Breast epithelium (tissue), 4 donors: ENCODE data around the gene DMRTC1B. TPM values are rescaled to one million over a fixed set of nuclear protein-coding genes. Genes with fewer than 3 reads are reported as not detected.
"Not testable (repeated sequence)": the region's sequence is repeated elsewhere in the genome, so short reads cannot be mapped to it uniquely, and the experiment has no call there.

Experiments used
- DNase-seq, 2 donors: peaks; one replicate each; pipeline ENCODE4 v3.0.0-alpha.2; 2019; ENCODE audit warnings: low spot score in 2 of 2
- H3K27ac ChIP-seq, 2 donors: fragments of 200-600 bp; sonication (generic) in 1 of 2; one replicate each; pipeline ENCODE4 v1.5.1; 2016 to 2019; ENCODE audit warnings: mild to moderate bottlenecking in 1 of 2
- H3K27me3 ChIP-seq, 2 donors: fragments of 200-600 bp; sonication (generic) in 1 of 2; one replicate each; pipeline versions ENCODE4 v1.5.1 to v1.6.0; 2017 to 2019; ENCODE audit warnings: control low read depth in 1 of 2, mild to moderate bottlenecking in 1 of 2
- H3K36me3 ChIP-seq: fragments of 200-600 bp; one replicate; pipeline ENCODE4 v1.5.1; 2019
- H3K4me1 ChIP-seq, 2 donors: fragments of 200-600 bp; sonication (generic); one replicate each; pipeline ENCODE4 v1.5.1; 2016 to 2019; ENCODE audit warnings: control low read depth in 1 of 2
- H3K4me3 ChIP-seq, 3 donors: fragments of 200-600 bp; sonication (generic); 1 replicate in 2 of 3; 2 replicates in 1 of 3; pipeline ENCODE4 v1.5.1; 2016 to 2019; ENCODE audit warnings: mild to moderate bottlenecking in 3 of 3, moderate library complexity in 2 of 3
- H3K9me3 ChIP-seq, 2 donors: fragments of 200-600 bp; sonication (generic) in 1 of 2; one replicate each; pipeline ENCODE4 v1.5.1; 2016 to 2019; ENCODE audit warnings: control low read depth in 1 of 2
- intact Hi-C: fragments of 100-400 bp; cut with DNase I; formaldehyde crosslinking; loops from one replicate; pipeline ENCODE4 v1.15.1; 2023; ENCODE audit warnings: low total_unique reads
- total RNA-seq, 3 donors: library from RNA; depleted of rRNA; stranded (reverse); fragments of >200 nt; gene quantifications; one replicate each; pipeline ENCODE4 v1.1.0, GENCODE V29; 2016

DMRTC1B gene
- total RNA-seq, 3 donors from 2014 or later, result 2.0 TPM; not detected in 2

DNA sequence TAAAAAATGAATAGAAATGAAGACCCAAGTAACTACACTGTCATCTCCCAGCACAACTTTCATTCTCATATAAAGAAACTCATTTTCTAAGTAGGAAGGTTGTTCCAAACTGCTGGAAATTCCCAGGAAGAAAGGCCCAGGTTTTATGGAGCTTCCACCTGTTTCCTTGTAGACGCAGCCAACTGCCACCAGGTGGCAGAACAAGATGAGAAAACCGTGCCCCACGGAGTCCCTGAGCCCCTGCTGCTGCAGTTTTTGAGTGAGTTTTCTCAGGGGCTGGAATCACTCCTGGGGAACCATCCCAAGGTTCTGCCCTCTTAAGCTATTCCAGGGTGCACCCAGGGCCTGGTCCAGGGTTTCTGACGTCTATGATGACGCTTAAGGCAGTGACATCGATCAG, 7.3 kb downstream of the DMRTC1B start:
- H3K36me3 ChIP-seq, H3K9me3 ChIP-seq, H3K27me3 ChIP-seq, DNase-seq, intact Hi-C loops, H3K27ac ChIP-seq, H3K4me1 ChIP-seq, H3K4me3 ChIP-seq: not testable (repeated sequence)

DNA sequence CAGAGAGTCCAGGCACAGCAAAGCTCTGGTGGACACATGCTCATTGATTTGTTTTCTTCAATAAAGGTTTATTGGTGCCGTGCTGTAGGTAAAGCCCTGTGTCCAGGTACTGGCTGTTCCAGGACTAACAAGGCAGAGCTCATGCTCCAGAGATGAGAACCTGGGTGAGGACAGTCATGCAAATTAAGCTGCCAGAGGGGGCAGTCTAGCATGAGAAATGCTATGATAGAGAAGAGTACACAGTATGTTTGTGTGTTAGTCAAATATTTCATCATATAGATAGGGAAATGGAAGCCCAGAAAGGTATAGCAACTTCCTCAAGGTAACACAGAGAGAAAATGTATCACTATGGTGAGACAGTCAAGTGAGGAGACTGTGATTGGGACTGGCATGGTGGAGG, 11.5 kb downstream of the DMRTC1B start:
- intact Hi-C loops, H3K4me1 ChIP-seq, H3K27me3 ChIP-seq, H3K9me3 ChIP-seq, H3K4me3 ChIP-seq, H3K36me3 ChIP-seq, H3K27ac ChIP-seq, DNase-seq: not testable (repeated sequence)

DNA sequence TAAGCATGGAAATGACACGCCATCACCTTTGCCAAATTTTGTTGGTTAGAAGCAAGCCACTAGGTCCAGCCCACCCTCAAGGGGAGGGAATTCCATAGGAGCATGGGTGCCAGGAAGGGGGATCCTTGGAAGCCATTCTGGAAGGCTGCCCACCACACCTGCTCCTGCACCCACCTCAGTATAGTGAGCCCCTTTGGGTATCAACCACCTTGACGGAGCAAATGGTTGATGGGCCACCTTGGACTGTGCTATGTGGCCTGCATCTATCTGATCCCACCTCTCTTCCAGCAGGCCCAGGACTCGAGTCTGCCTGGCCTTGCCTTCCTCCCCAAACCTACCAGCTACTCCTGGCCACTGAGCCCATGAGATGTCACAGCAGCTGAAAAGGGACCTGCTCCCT, 13.7 kb downstream of the DMRTC1B start:
- intact Hi-C loops, H3K36me3 ChIP-seq, H3K4me3 ChIP-seq, H3K9me3 ChIP-seq, H3K27me3 ChIP-seq, H3K27ac ChIP-seq, DNase-seq, H3K4me1 ChIP-seq: not testable (repeated sequence)

DNA sequence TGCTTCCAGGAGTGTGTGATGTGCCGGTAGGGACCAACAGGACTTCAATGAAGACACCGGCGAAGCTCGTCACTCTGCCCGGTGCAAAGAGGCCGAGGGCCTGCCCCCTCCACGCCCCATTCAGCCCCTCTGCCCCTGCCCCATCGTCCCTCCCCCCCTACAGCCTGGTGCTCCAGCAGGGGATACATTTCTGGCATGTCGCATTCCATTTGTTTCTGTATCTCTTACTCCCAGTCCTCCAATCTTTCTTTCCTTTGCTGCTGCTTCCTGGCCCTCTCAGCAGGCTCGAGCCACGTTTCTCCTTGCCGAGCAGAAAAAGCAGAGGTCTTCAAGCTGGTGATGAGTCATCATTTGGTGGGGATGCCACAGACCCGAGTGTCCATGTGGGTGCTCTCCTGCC, 31.4 kb downstream of the DMRTC1B start, which contains the start of gene FAM236D:
Gene FAM236D (minus strand): TSS at position 101 of the 400 bp plus-strand sequence. CDS start 100 bp downstream, at position 1.
- H3K9me3 ChIP-seq, H3K27me3 ChIP-seq, H3K36me3 ChIP-seq, H3K27ac ChIP-seq, intact Hi-C loops, H3K4me1 ChIP-seq, H3K4me3 ChIP-seq, DNase-seq: not testable (repeated sequence)

DNA sequence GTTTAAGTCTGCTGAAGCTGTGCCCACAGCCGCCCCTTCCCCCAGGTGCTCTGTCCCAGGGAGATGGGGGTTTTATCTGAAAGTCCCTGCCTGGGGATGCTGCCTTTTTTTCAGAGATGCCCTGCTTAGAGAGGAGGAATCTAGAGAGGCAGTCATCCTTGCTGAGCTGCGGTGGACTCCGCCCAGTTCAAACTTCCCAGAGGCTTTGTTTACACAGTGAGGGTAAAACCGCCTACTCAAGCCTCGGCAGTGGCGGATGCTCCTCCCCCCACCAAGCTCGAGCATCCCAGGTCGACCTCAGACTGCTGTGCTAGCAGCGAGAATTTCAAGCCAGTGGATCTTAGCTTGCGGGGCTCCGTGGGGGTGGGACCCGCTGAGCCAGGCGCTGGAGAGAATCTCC, 54.0 kb downstream of the DMRTC1B start:
- H3K27me3 ChIP-seq, intact Hi-C loops, H3K27ac ChIP-seq, DNase-seq, H3K4me1 ChIP-seq, H3K9me3 ChIP-seq, H3K36me3 ChIP-seq, H3K4me3 ChIP-seq: not testable (repeated sequence)

DNA sequence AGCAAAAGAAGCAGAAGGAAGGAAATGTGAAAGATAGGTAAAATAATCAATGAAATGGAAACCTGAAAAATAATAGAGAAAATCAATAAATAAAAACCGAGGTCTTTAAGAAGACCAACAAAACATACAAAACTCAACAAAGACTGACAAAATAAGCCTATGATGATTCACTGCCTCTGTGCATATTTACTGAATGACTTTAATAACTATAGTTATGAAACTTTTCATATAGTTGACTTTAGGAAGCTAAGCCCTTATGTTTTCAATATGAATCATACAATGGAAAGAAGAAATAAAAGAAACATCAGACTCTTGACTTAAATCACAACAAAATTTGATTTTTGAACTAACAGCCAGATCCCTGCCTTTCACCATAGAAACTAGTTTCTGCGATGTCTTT, 60.8 kb downstream of the DMRTC1B start:
- H3K4me1 ChIP-seq, H3K4me3 ChIP-seq, H3K9me3 ChIP-seq, H3K27me3 ChIP-seq, intact Hi-C loops, DNase-seq, H3K36me3 ChIP-seq, H3K27ac ChIP-seq: not testable (repeated sequence)

DNA sequence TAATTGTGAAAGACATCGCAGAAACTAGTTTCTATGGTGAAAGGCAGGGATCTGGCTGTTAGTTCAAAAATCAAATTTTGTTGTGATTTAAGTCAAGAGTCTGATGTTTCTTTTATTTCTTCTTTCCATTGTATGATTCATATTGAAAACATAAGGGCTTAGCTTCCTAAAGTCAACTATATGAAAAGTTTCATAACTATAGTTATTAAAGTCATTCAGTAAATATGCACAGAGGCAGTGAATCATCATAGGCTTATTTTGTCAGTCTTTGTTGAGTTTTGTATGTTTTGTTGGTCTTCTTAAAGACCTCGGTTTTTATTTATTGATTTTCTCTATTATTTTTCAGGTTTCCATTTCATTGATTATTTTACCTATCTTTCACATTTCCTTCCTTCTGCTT, 106.2 kb downstream of the DMRTC1B start:
- DNase-seq, intact Hi-C loops: not testable (repeated sequence)

DNA sequence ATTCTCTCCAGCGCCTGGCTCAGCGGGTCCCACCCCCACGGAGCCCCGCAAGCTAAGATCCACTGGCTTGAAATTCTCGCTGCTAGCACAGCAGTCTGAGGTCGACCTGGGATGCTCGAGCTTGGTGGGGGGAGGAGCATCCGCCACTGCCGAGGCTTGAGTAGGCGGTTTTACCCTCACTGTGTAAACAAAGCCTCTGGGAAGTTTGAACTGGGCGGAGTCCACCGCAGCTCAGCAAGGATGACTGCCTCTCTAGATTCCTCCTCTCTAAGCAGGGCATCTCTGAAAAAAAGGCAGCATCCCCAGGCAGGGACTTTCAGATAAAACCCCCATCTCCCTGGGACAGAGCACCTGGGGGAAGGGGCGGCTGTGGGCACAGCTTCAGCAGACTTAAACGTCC, 113.0 kb downstream of the DMRTC1B start:
- DNase-seq, H3K9me3 ChIP-seq, H3K4me3 ChIP-seq, H3K27ac ChIP-seq, H3K27me3 ChIP-seq, intact Hi-C loops, H3K4me1 ChIP-seq, H3K36me3 ChIP-seq: not testable (repeated sequence)

More for the DNA sequence above, 106.2 kb downstream of the DMRTC1B start:
- not testable (repeated sequence) for H3K36me3 ChIP-seq, H3K4me3 ChIP-seq, H3K27me3 ChIP-seq, H3K4me1 ChIP-seq, H3K9me3 ChIP-seq, H3K27ac ChIP-seq

Other genes with a start within 250 kb of the DMRTC1B start
- gene HDAC8, start 204.0 kb upstream of the DMRTC1B start, total RNA-seq, result 10 to 100 TPM; 29.1 to 62.6 (median 51.5) TPM
- gene PHKA1, start 62.6 kb upstream of the DMRTC1B start, total RNA-seq, result 10 to 100 TPM in 1 of 3 donors, 1 to 10 TPM in 2; 4.5 to 11.9 (median 9.8) TPM
- gene FAM236B, start 5.8 kb downstream of the DMRTC1B start, total RNA-seq, result not detected
- gene FAM236D, start 31.3 kb downstream of the DMRTC1B start, total RNA-seq, result not detected
- not detected for gene FAM236C, start 135.7 kb downstream of the DMRTC1B start, total RNA-seq
- gene FAM236A, start 161.3 kb downstream of the DMRTC1B start, total RNA-seq, result not detected
- gene DMRTC1, start 166.9 kb downstream of the DMRTC1B start, total RNA-seq, result not detected
- gene PABPC1L2B, start 226.0 kb downstream of the DMRTC1B start, total RNA-seq, result not detected